Keratinocyte (primary cell): ENCODE results near the gene INHBE.

Source experiments
- CTCF ChIP-seq, 3 experiments: IDR thresholded peaks in 1 of 3; conservative IDR thresholded peaks in 1 of 3; optimal IDR thresholded peaks in 1 of 3; 2 replicates in 2 of 3; 3 replicates in 1 of 3; pipeline versions ENCODE3 to v1.5.1; 2011; ENCODE audit warnings: low read length in 3 of 3, mild to moderate bottlenecking in 3 of 3, moderate library complexity in 2 of 3, control low read depth in 1 of 3, inconsistent platforms in 1 of 3; ENCODE audit not compliant: insufficient read depth in 2 of 3; ENCODE audit errors: extremely low read depth in 1 of 3
- EZH2 ChIP-seq: IDR thresholded peaks from one replicate; pipeline ENCODE4 v1.6.1; 2012; ENCODE audit warnings: inconsistent platforms, mild to moderate bottlenecking, low read length, moderate library complexity

GRCh38 chr12:57452937-57453509 is 2.1 kb upstream of the INHBE start:
- TF ChIP-seq CTCF (optimal IDR thresholded peaks at IDR 0.05 in 1 of 3, IDR thresholded peaks at IDR 0.05 in 1 of 3, conservative IDR thresholded peaks at IDR 0.05 in 1 of 3; ENCODE audit: extremely low read depth in 1 of 3, insufficient read depth in 2 of 3, low read length in 3 of 3) = peak; percentile 93 to 99 (median 98)
- TF ChIP-seq EZH2 = no peak
